MM.1S (cell line): ENCODE data around the gene BTBD1.

ENCODE experiments used
- DNase-seq: peaks from one replicate; pipeline ENCODE4 v3.0.0-alpha.2; 2015
- H2AFZ ChIP-seq: fragments of 300-600 bp; sonication (generic); 2 replicates; pipeline ENCODE4 v1.6.0; 2016; ENCODE audit warnings: antibody characterized with exemption, low read length
- H3F3A ChIP-seq: fragments of 300-600 bp; sonication (generic); 2 replicates; pipeline ENCODE4 v1.6.1; 2016; ENCODE audit warnings: mild to moderate bottlenecking, antibody characterized with exemption, low read length, moderate library complexity, mixed read lengths; ENCODE audit not compliant: insufficient read depth
- H3K27ac ChIP-seq: fragments of 300-600 bp; sonication (generic); 2 replicates; pipeline ENCODE4 v1.5.1; 2016; ENCODE audit warnings: mild to moderate bottlenecking, low read length
- H3K27me3 ChIP-seq: fragments of 300-600 bp; sonication (generic); replicated peaks from 2 replicates; pipeline ENCODE4 v1.6.0; 2016; ENCODE audit warnings: low read length; ENCODE audit not compliant: insufficient read depth
- H3K36me3 ChIP-seq: fragments of 300-600 bp; sonication (generic); replicated peaks from 2 replicates; pipeline ENCODE4 v1.6.1; 2016; ENCODE audit warnings: mild to moderate bottlenecking, low read length, mixed read lengths; ENCODE audit not compliant: insufficient read depth
- H3K4me1 ChIP-seq: fragments of 300-600 bp; sonication (generic); 2 replicates; pipeline ENCODE4 v1.6.1; 2016; ENCODE audit warnings: low read length, mixed read lengths
- H3K4me2 ChIP-seq: fragments of 300-600 bp; sonication (generic); 2 replicates; pipeline ENCODE4 v1.6.0; 2016; ENCODE audit warnings: low read depth, low read length
- H3K4me3 ChIP-seq: fragments of 300-600 bp; sonication (generic); 2 replicates; pipeline ENCODE4 v1.5.1; 2016; ENCODE audit warnings: low read length, mixed read lengths
- H3K79me2 ChIP-seq: fragments of 300-600 bp; sonication (generic); 2 replicates; pipeline ENCODE4 v1.6.1; 2016; ENCODE audit warnings: mixed run types, low read length, mixed read lengths
- H3K9ac ChIP-seq: fragments of 300-600 bp; sonication (generic); 2 replicates; pipeline ENCODE4 v1.6.1; 2016; ENCODE audit warnings: low read length, mixed read lengths
- H3K9me2 ChIP-seq: fragments of 300-600 bp; sonication (generic); replicated peaks from 2 replicates; pipeline ENCODE4 v1.6.1; 2016; ENCODE audit warnings: mild to moderate bottlenecking, low read length, mixed read lengths; ENCODE audit not compliant: insufficient read depth
- H3K9me3 ChIP-seq: fragments of 300-600 bp; sonication (generic); replicated peaks from 2 replicates; pipeline ENCODE4 v1.6.1; 2016; ENCODE audit warnings: mild to moderate bottlenecking, low read length, mixed read lengths; ENCODE audit not compliant: insufficient read depth
- H4K20me1 ChIP-seq: fragments of 300-600 bp; sonication (generic); 2 replicates; pipeline ENCODE4 v1.6.1; 2016; ENCODE audit warnings: mild to moderate bottlenecking, low read length, moderate library complexity, mixed read lengths; ENCODE audit not compliant: insufficient read depth
- CTCF ChIP-seq: fragments of 300-600 bp; sonication (generic); IDR thresholded peaks from 2 replicates; pipeline ENCODE4 v1.5.1; 2016; ENCODE audit warnings: antibody characterized with exemption, low read length, mixed read lengths
- EZH2 ChIP-seq: fragments of 300-600 bp; sonication (generic); optimal IDR thresholded peaks from 2 replicates; pipeline ENCODE3; 2017; ENCODE audit warnings: low read depth, mild to moderate bottlenecking, antibody characterized with exemption, low read length, mixed read lengths
- EZH2phosphoT487 ChIP-seq: fragments of 300-600 bp; sonication (generic); IDR thresholded peaks from 2 replicates; pipeline ENCODE4 v1.6.1; 2018; ENCODE audit warnings: antibody characterized with exemption, low read length

BTBD1 gene

GRCh38 chr15:83066034-83066733 lies 868 bp downstream of the BTBD1 start:
- H3K36me3 ChIP-seq: no peaks in the 10 kb centered on the region
- DNase-seq: no peak
- peaks cover 58% of the 10 kb centered on the region for H3K79me2 ChIP-seq
- H3K27ac ChIP-seq: peak overlapping the region; percentile 59; the same call in 1 of the 2 replicates
- peak overlapping the region; percentile 76; the same call in 1 of the 2 replicates for H2AFZ ChIP-seq
- no peaks in the 10 kb centered on the region for H3K9me2 ChIP-seq
- H3K9ac ChIP-seq: peak overlapping the region; percentile 88
- TF ChIP-seq EZH2 (no peak), EZH2phosphoT487 (no peak), CTCF (no peak)
- peaks cover 8% of the 10 kb centered on the region; the same call in 1 of the 2 replicates for H3F3A ChIP-seq
- H4K20me1 ChIP-seq: peaks cover 15% of the 10 kb centered on the region; the same call in 1 of the 2 replicates
- H3K27me3 ChIP-seq: no peaks in the 10 kb centered on the region
- no peaks in the 10 kb centered on the region for H3K9me3 ChIP-seq
- peak overlapping the region; percentile 82 for H3K4me2 ChIP-seq
- H3K4me1 ChIP-seq: peaks cover 22% of the 10 kb centered on the region
- H3K4me3 ChIP-seq: peak overlapping the region; percentile 70

GRCh38 chr15:83065431-83065830 lies 1.6 kb downstream of the BTBD1 start:
- DNase-seq: no peak

GRCh38 chr15:83064859-83065258 lies 2.2 kb downstream of the BTBD1 start:
- Histone ChIP-seq H3K4me3 (peak overlapping the region; percentile 70; the same call in 1 of the 2 replicates), H3K9me3 (no peaks in the 10 kb centered on the region), H3K36me3 (no peaks in the 10 kb centered on the region), H3K9me2 (no peaks in the 10 kb centered on the region), H3K27me3 (no peaks in the 10 kb centered on the region), H3K4me2 (peak overlapping the region; percentile 82), H3K4me1 (peaks cover 22% of the 10 kb centered on the region), H2AFZ (no peak overlapping the region), H3K27ac (no peak overlapping the region), H3K79me2 (peaks cover 65% of the 10 kb centered on the region), H3K9ac (no peak overlapping the region), H3F3A (peaks cover 8% of the 10 kb centered on the region; the same call in 1 of the 2 replicates), H4K20me1 (peaks cover 15% of the 10 kb centered on the region; the same call in 1 of the 2 replicates)
- TF ChIP-seq EZH2phosphoT487 (no peak), CTCF (no peak), EZH2 (no peak)
- DNase-seq: no peak

More at GRCh38 chr15:83065431-83065830, 1.6 kb downstream of the BTBD1 start:
- peak overlapping the region; percentile 70 for H3K4me3 ChIP-seq
- peak overlapping the region; percentile 82 for H3K4me2 ChIP-seq
- H3K9me2 ChIP-seq: no peaks in the 10 kb centered on the region
- peaks cover 63% of the 10 kb centered on the region for H3K79me2 ChIP-seq
- no peaks in the 10 kb centered on the region for H3K36me3 ChIP-seq
- H4K20me1 ChIP-seq: peaks cover 15% of the 10 kb centered on the region; the same call in 1 of the 2 replicates
- TF ChIP-seq EZH2phosphoT487: no peak
- no peak for TF ChIP-seq CTCF
- no peak for TF ChIP-seq EZH2
- peaks cover 22% of the 10 kb centered on the region for H3K4me1 ChIP-seq
- H2AFZ ChIP-seq: no peak overlapping the region
- peak overlapping the region; percentile 88; the same call in 1 of the 2 replicates for H3K9ac ChIP-seq
- H3F3A ChIP-seq: peaks cover 8% of the 10 kb centered on the region; the same call in 1 of the 2 replicates
- H3K27ac ChIP-seq: no peak overlapping the region
- no peaks in the 10 kb centered on the region for H3K9me3 ChIP-seq
- no peaks in the 10 kb centered on the region for H3K27me3 ChIP-seq
